ENCODE results near the gene CLMN.
"Not testable (repeated sequence)": the region's sequence is repeated elsewhere in the genome, so short reads cannot be mapped to it uniquely, and the experiment has no call there.

The CLMN gene

DNA sequence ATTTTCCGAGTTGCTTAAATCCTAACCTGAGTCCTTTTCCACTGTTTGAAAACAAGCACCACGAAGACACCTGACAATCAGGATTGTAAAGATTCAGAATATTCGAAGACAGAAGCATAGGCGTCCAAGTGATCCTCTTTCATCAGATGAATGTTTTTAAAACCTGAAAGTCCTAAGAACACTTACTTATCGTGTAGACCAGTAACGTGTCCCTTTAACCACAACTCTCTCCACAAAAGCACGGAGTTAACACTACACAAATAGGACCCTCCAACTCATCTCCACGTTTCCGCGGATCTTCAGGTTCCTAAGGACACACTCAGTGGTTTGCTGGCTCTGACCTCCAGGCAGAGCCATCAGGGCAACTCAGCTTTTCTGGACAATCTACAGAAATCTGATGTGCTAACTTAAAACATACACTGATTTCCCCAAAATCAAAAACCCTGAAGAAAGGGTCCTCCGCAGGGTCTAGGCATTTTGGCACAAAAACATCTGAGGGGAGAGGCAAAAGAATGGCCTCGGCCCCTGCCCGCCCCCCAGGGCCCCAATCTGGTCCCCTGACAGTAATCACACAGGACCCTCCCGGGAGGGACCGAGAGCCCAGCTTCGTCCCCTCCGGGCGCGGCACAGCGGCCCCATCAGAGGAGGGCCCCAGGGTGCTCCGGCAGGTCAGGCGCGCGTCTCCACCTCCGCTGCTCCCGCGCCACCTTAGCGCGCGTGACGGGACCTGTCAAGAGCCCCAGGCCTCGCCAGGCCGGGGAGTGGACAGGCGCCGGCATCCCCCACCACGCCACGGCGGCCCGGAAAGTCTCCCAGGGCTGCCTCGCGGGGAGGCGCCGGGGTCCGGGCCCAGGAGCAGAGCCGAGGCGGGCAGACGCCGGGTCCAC is 163.3 kb downstream of the CLMN start:
- DNase-seq: peak in 1 of 2 donors; percentile 49

DNA sequence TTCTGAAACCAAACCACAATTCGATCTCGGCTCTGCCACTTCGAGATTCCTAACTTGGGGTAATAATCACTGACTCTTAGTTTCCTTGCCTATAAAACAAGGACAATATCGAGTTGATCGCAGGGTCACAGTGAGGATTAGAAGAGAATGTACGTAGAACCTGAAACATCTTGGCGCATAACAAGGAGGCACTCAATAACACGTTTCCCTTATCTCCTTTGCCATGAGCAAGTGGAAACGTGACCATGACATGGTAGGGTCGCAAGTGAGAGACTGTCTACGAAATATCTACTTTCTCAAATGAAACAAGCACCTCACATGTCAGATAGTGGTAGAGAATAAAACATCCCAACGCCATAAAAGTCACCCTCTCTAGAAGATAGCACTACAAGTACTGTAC is 164.7 kb downstream of the CLMN start:
- no peak for DNase-seq

DNA sequence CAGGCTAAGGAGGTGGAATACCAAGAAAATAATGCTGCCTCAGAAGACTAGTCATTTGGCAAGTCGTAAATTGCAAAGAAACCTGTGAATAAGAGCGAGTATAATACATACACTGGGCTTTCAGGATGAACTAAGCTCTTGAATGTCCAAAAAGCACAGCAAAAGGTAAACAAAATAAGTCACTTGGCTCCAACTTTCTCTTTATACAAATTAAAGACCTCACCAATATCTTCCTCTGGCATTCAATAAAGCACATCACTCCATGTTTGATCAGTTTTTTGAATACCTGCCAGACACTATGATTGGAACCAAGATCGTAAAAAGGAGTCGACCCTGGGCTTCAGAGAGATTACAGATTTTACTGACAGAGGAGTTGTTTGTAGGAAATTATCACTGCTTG is 165.8 kb downstream of the CLMN start:
- no peak for DNase-seq

DNA sequence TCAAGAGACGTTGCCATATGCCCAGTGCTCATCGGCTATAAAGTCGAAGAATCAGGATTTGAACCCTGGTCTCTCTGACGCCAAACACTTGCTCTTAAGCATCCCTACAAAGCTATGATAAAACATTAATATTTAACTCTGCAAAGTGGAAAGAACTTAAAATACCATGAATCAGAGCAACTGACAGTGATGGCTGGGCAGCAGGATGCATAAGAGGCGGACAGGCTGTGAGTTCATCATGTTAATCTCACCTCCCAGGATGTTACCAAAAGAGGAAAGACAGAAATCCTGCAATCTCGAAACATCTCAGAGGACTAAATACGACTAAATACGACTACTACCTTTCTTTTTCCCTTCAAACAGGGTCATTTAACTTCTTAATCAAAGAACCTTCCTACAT is 168.1 kb downstream of the CLMN start:
- no peak for DNase-seq

DNA sequence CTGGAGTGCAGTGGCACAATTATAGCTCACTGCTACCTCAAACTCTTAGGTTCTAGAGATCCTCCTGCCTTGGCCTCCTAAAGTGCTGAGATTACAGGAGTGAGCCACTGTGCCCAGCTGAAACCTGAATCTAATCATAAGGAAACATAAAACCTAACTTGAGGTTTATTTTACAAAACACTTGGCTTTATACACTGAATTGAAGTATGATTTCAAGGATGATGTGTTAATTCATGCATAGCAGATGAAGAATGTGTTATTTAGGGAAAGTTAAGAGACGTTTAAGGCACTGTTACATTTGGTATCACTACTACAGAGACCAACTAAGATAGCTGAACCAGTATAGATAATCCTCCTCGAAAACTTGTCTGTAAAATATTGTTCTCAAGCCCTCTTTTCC is 168.8 kb downstream of the CLMN start:
- no peak for DNase-seq

DNA sequence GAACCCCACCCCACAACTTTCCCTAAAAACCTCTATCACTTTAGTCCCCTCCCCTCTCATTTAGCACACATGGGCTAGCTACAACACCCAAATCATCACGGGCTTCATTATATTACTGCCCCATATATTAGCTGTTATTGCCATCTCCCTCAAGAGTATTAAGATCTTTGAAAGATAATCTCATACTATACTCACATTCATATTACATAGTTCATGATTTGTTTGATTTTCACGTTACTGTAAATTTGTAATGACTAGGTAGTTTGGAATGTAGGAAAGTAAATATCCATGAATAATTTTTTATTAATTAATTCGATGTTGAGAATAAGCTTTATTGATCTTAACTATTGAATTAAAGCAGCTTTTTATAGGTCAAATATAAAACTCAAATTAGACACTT is 170.3 kb downstream of the CLMN start:
- no peak for DNase-seq

DNA sequence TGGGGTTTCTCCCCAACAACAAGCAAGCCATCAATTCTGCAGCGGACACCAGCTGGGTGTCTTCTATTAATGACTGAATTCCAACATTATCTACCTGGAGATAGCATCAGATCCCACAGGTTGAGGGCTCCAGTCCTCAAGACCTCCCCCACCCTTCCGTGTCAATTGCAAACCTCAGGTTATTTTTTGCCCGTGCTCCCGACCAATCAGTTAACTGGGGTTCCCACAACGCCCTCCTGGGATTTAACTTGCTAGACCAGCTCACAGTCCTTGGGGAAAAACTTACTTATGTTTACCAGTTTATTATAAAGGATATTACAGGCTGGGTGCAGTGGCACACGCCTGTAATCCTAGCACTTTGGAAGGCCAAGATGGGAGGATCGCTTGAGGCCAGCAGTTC is 172.1 kb downstream of the CLMN start:
- DNase-seq: no peak

DNA sequence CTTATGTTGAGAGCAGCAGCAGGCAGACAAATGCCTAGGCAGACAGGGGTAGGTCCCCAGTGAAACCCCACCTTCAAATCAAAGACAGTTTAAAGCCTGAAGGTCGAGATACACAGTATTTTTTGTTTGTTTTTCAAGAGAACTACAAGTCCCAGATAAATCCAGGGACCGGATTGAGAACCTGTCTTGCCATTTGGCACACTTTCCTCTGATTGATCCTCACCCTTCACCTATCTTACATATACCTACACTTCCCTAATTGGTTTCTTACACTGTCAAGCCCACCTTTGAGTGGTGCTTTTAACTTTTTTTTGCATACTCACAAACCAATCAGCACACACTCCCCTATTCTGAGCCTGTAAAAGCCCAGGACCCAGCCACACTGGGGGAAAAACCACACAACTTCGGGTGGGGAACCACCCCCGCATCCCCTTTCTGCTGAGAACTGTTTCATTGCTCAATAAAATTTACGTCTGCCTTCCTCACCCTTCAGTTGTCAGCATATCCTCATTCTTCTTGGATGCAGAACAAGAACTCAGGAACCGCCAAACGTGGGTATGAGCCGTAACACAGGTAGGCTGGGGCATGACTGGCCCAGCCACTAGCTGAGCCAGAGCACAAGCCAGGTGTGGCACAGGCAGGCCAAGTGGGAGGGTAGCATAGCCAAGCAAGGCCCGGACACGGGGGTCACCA is 173.5 kb downstream of the CLMN start:
- DNase-seq: no peak

DNA sequence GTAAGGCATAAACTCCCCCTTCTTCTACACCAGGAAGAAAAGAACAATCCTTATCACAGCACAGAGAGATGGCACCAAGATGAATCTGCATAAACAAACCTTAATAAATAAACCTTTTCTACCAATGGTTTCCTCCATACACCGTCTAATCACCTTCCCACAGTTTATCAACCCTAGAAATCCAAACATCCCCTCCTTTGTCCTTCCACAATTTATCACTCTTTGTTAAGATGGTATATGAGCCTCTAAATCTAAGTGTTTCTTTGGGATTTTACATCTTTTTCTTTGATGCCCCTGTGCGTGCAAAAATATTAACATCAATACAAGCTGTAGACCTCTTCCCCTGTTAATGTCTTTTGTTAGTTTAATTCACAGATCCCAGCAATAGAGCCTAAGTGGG is 174.9 kb downstream of the CLMN start:
- DNase-seq: no peak

DNA sequence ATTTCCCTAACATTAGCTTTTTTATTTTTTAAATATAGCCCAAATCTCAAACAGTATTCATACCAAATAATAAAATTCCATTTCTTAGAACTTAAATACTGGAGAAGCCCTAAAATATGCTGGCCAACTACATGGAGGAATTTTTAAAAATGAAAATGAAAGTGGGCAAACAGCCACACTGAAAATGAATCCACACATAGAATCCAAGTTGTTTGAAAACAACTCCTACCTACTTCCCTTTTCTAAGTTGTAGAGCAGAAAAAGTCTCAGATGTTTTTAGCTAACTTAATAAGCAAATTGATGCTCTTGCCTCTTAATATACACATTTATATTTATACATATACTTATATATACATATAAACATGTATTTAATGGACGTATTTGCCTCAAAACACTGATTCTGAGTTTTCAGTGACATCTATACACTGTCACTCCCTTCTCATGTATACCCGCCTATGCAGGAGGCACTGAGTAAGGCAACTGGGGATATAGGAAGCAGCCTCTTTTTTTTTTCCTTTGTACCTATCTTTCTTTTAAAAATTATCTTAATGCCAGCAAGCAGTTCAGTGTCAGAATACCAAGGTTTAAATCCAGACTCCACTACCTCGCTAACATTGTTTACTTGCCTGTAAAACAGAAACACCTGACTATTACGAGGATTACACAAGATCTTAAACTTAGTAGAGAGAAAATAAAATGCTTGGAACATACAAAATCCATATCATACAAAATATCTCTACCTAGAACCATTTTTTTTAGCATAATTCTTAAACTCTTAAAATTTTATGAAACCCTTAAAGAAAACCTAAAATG is 175.7 kb downstream of the CLMN start:
- DNase-seq: no peak

DNA sequence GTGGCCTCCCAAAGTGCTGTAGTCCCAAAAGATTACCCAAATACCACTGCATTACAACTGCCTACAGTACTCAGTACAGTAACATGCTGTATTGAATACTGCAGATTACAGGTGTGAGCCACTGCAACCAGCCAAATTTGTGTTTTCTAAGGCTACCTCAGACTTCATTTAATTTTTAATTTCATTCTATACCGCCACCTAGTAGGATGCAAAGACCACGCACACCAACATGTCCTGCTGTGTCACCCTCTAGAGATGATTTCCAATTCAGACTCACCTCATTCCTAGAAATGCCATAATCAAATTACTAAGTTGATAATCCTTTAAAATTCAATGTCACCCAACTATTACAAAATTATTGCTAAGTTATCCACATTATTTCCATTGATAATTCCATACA is 177.5 kb downstream of the CLMN start:
- no peak for DNase-seq

DNA sequence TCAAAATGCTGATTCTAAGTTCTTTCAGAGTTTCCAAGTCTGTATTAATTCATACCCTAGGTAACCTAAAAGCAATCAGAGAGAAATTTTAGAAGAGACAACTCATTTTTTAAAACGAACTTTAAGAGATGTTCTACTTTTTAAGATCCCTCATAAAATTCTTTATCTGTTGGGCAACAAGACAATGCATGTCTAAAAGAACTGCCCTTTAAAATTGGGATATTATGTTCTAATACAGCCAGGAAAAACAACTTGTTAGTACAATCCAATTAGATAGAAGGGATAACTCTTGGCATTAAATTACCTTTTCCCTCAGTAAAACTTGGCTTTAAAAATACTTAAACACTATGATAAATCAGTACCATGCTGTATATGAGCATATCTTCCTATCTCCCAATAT is 178.0 kb downstream of the CLMN start:
- no peak for DNase-seq

DNA sequence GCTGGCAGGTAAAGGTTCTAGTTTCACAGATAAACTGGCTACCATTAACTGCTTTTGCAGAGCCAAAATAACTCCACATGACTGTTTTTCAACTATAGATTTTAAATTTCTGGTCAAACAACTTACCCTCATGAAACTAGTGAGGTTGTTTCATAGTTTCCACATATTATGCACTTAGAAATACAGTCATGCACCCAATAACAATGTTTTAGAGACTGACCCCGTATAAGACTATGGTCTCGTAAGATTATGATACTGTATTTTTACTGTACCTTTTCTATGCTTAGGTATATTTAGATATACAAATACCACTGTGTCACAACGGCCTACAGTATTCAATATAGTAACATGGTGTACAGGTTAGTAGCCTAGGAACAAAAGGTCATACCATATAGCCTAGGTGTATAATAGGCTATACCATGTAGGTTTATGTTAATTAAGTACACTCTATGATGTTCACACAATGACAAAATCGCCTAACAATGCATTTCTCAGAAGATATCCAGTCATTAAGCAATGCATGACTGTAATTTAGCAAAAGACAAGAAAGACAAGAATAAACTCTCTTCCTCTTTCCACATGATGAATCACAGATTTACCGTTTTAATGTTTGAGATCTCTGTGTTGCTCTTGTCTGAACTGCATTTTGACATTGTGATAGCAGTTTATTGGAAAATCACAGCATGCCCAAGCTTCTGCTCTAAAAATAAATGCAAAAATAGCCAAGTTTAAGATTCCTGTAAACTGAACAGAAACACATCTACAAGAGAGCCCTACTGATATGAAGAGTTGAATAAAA is 179.4 kb downstream of the CLMN start:
- DNase-seq: peak in 1 of 2 donors; percentile 81

DNA sequence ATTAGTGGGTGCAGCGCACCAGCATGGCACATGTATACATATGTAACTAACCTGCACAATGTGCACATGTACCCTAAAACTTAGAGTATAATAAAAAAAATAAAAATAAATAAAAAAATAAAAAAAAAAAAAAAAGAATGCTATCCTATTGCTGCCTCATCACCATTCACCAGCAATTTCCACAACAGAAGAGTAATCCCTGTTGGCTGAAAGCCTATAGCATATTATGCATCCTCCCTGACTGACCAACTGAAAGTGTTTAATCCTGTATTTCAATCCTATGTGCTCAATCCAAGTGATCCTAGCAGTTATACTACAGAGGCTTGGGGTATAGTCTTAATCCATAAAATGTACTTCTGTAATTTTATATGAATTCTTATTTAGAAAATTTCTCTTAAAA is 180.8 kb downstream of the CLMN start:
- no peak for DNase-seq

DNA sequence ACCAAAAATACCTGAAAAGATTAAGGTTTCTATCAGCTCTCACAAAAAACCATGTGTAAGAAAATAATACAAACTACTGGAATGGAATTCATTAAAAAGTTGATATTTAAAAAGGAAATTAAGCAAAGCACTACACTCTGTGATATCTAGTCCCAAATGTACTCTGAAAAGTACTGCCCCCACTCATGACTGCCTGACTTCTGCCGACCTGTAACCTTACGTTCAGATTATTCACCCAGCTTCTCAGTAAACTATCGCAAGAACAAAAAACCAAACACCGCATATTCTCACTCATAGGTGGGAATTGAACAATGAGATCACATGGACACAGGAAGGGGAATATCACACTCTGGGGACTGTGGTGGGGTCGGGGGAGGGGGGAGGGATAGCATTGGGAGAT is 181.3 kb downstream of the CLMN start:
- not testable (repeated sequence) for DNase-seq

DNA sequence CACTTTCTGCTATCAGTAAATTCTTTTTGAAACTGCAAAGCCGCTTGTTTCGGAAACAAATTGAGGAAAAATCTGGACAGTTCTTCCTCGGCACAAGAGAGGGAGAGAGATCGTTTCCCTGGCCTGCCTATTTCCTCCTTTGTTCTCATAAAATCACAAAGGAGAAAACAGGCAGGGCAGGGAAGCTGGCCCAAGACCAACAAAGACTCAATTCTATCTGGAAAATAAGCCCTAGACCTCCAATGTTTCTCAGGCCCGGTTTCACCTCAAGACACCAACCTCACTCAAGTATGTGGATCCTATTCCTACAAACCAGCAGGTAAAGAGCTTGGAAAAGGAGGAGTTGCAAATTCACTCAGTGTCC is 181.9 kb downstream of the CLMN start:
- DNase-seq: peak in 1 of 2 donors; percentile 36

DNA sequence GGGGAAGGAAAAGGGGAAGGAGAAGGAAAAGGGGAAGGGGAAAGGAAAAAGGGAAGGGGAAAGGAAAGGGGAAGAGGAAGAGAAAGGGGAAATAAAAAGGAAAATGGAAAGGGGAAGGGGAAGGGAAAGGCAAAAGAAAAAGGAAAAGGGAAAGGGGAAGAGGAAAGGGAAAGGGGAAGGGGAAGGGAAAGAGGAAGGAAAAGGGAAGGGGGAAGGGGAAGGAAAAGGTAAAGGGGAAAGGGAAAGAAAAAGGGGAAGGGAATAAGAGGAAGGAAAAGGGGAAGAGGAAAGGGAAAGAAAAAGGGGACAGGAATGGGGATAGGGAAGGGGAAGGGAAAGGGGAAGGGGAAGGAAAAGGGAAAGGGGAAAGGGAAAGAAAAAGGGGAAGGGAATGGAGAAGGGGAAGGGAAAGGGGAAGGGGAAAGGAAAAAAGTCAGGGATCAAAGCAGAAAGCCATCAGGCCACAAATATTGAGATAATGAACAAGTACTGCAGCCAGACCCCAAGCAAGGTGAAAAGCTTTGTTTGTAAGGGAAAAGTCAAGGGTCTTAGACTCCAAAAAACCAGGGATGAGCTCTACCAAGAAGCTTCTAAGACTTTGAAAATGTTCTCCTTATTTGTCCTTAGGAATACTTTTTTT is 182.4 kb downstream of the CLMN start:
- no peak for DNase-seq

DNA sequence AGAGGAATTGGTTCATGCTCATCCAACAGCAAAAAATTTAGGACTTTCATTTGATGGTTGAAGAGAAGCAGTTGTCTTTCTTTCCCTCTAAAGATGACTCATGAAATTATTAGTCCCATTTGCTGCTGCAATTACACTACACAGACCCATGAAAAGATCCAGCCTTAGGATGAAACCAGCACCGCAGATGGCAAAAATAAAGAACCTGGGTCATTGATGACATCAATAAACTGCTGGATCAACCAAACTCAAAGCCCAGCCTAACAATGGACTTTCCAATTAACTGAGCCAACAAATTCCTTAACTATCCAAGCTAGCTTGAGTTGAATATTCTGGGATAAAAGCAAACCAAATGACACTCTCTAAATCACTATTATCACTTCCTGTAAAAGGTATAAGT is 183.1 kb downstream of the CLMN start:
- no peak for DNase-seq

DNA sequence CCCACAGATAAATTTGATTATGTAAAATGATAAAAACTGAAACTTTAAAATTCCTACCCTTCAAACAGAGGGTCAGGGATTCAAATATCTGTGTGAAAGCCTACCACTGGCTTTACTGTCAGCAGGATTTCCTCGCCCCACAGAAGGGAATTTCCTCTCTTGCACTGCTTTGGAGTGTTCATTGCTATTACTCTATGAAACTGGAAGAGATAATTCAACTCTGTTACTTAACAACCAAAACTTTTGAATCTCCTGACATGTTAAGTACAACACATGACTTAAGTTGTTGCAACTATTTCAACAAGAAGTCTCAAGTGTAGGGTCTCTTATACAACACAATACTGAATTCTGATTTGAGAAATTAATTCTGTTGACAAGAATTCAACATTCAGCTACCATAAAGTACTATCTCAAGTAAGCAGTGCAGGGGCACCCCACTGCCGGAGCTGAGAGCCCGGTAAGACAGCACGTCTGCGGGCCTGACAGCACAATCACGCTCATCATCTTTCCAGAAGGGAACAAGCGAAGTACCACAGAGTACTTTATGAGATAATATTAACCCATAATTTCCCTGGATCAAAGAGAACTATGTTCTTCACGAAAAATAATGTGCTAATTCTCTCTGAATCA is 185.3 kb downstream of the CLMN start:
- DNase-seq: no peak

DNA sequence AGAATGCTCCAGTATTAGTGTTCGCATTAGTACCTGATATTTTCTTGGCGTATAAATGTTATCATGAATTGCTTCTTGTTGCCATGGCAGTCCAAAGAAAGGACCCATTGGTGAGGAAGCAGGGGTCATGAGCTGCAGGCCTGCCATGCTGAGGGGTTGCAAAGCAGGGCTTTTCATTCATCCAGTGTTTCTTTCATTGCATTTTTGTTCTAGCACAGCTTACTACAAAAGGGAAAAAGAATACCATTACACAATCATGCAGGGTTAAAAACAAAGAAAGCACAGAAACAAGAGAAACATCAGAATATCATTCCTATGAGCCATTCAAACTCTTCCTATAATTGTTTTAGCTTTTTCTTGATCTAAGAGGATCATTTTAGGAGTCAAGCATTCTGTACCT is 186.4 kb downstream of the CLMN start:
- peak in 1 of 2 donors; percentile 51 for DNase-seq

DNA sequence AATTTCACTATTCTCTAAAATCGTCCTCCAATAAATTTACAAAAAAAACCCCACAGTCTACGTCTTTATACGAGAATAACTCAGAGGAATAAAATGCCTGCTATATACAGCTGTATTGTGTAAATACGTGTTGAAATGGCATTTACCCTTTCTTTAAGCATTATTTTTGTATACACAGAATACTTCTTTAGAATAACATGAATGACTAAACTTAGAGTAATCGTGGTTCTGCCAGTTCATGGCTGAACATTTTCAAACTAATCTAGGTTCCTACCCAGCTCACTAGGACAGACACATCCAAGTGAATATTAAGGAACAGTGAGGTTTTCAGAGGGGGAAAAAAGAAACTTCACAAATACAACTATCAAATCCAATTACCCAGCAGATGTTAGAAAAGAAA is 186.9 kb downstream of the CLMN start:
- no peak for DNase-seq
